SK-N-SH treated with all-trans-retinoic acid at 6 μM for 48 hours (cell line): ENCODE measurements around the gene TUBGCP3.

Source experiments
- ATAC-seq: fragments of 200-7000 bp; cut with Tn5 transposase; 3 replicates; pipeline ENCODE4 v1.9.1; 2020; ENCODE audit warnings: mild to moderate bottlenecking, moderate library complexity
- ARNTL ChIP-seq: fragments of 450-650 bp; formaldehyde crosslinking; IDR thresholded peaks from 2 replicates; pipeline ENCODE4 v1.5.0; 2020; ENCODE audit warnings: low read depth, mild to moderate bottlenecking, moderate library complexity, borderline replicate concordance
- BACH2 ChIP-seq: fragments of 250-450 bp; sonication (Bioruptor Pico); IDR thresholded peaks from 2 replicates; pipeline ENCODE4 v1.9.0; 2021; ENCODE audit warnings: mild to moderate bottlenecking, borderline replicate concordance
- CREB5 ChIP-seq: fragments of 250-450 bp; sonication (Bioruptor Pico); IDR thresholded peaks from 2 replicates; pipeline ENCODE4 v1.5.1; 2020; ENCODE audit warnings: low read depth, mild to moderate bottlenecking, moderate library complexity
- CSDC2 ChIP-seq: fragments of 250-450 bp; sonication (Bioruptor Pico); IDR thresholded peaks from 2 replicates; pipeline ENCODE4 v1.5.0; 2020; ENCODE audit warnings: mild to moderate bottlenecking, moderate library complexity
- ESRRG ChIP-seq: fragments of 250-450 bp; sonication (Bioruptor Pico); IDR thresholded peaks from 2 replicates; pipeline ENCODE4 v1.6.1; 2021; ENCODE audit warnings: mild to moderate bottlenecking
- GLIS3 ChIP-seq: fragments of 250-450 bp; sonication (Bioruptor Pico); IDR thresholded peaks from 2 replicates; pipeline ENCODE4 v1.5.0; 2020; ENCODE audit warnings: mild to moderate bottlenecking, moderate library complexity
- ISL1 ChIP-seq: fragments of 250-450 bp; sonication (Bioruptor Pico); IDR thresholded peaks from 2 replicates; pipeline ENCODE4 v2.1.2; 2022; ENCODE audit warnings: mild to moderate bottlenecking, moderate library complexity
- OSR1 ChIP-seq: fragments of 250-450 bp; sonication (Bioruptor Pico); IDR thresholded peaks from 2 replicates; pipeline ENCODE4 v1.8.0; 2022; ENCODE audit warnings: moderate library complexity, mild to moderate bottlenecking, inconsistent platforms
- RARB ChIP-seq: fragments of 250-450 bp; sonication (Bioruptor Pico); IDR thresholded peaks from 2 replicates; pipeline ENCODE4 v1.8.0; 2021; ENCODE audit warnings: mild to moderate bottlenecking, moderate library complexity
- SNAI2 ChIP-seq: fragments of 250-450 bp; sonication (Bioruptor Pico); IDR thresholded peaks from 2 replicates; pipeline ENCODE4 v1.5.0; 2020; ENCODE audit warnings: mild to moderate bottlenecking, moderate library complexity
- TCF4 ChIP-seq: fragments of 250-450 bp; sonication (Bioruptor Pico); IDR thresholded peaks from 2 replicates; pipeline ENCODE4 v1.8.0; 2021; ENCODE audit warnings: mild to moderate bottlenecking, moderate library complexity, borderline replicate concordance
- TOX ChIP-seq: fragments of 250-450 bp; sonication (Bioruptor Pico); IDR thresholded peaks from 2 replicates; pipeline ENCODE4 v1.8.0; 2021; ENCODE audit warnings: mild to moderate bottlenecking, moderate library complexity, borderline replicate concordance
- TSHZ2 ChIP-seq: fragments of 250-450 bp; sonication (Bioruptor Pico); IDR thresholded peaks from 2 replicates; pipeline ENCODE4 v1.5.0; 2020; ENCODE audit warnings: mild to moderate bottlenecking, moderate library complexity
- ZC3H10 ChIP-seq: fragments of 250-450 bp; sonication (Bioruptor Pico); IDR thresholded peaks from 2 replicates; pipeline ENCODE4 v1.5.1; 2021; ENCODE audit warnings: mild to moderate bottlenecking, moderate library complexity
- ZFP30 ChIP-seq: fragments of 450-650 bp; formaldehyde crosslinking; IDR thresholded peaks from 2 replicates; pipeline ENCODE4 v1.5.0; 2022; ENCODE audit warnings: mild to moderate bottlenecking, moderate library complexity
- ZNF565 ChIP-seq: fragments of 450-650 bp; formaldehyde crosslinking; conservative IDR thresholded peaks from 2 replicates; pipeline ENCODE4 v1.5.0; 2020; ENCODE audit warnings: low read depth, mild to moderate bottlenecking, moderate library complexity
- ZNF70 ChIP-seq: fragments of 450-650 bp; formaldehyde crosslinking; IDR thresholded peaks from 2 replicates; pipeline ENCODE4 v1.5.0; 2020; ENCODE audit warnings: mild to moderate bottlenecking, moderate library complexity
- ZNF8 ChIP-seq: fragments of 450-650 bp; formaldehyde crosslinking; IDR thresholded peaks from 2 replicates; pipeline ENCODE4 v1.5.0; 2020; ENCODE audit warnings: mild to moderate bottlenecking, moderate library complexity
- TF ChIP-seq, protein P1 (sequence below): fragments of 250-450 bp; sonication (Bioruptor Pico); IDR thresholded peaks from 2 replicates; pipeline ENCODE4 v1.8.0; 2021; ENCODE audit warnings: low read depth, mild to moderate bottlenecking, moderate library complexity, borderline replicate concordance
- TF ChIP-seq, protein P2 (sequence below): fragments of 250-450 bp; sonication (Bioruptor Pico); IDR thresholded peaks from 2 replicates; pipeline ENCODE4 v1.8.0; 2020; ENCODE audit warnings: mild to moderate bottlenecking, moderate library complexity, borderline replicate concordance
- TF ChIP-seq, protein P3 (sequence below): fragments of 250-450 bp; sonication (Bioruptor Pico); IDR thresholded peaks from 2 replicates; pipeline ENCODE4 v1.5.1; 2021; ENCODE audit warnings: mild to moderate bottlenecking, moderate library complexity

TUBGCP3 gene

GRCh38 chr13:112450118-112450903 is 137.6 kb downstream of the TUBGCP3 start (continued):
- TF ChIP-seq ZNF565 (CRISPR knock-in tag) (no peak), OSR1 (CRISPR knock-in tag) (no peak), ZNF70 (CRISPR knock-in tag) (no peak)

GRCh38 chr13:112449545-112449930 is 138.4 kb downstream of the TUBGCP3 start:
- TF ChIP-seq BACH2 (no peak), CSDC2 (CRISPR knock-in tag) (no peak), ARNTL (CRISPR knock-in tag) (no peak), ZFP30 (CRISPR knock-in tag) (no peak), ZNF70 (CRISPR knock-in tag) (no peak), ZNF8 (no peak), CREB5 (CRISPR knock-in tag) (no peak), ESRRG (no peak), ISL1 (CRISPR knock-in tag) (no peak), SNAI2 (CRISPR knock-in tag) (no peak)
- TF ChIP-seq, protein P1, sequence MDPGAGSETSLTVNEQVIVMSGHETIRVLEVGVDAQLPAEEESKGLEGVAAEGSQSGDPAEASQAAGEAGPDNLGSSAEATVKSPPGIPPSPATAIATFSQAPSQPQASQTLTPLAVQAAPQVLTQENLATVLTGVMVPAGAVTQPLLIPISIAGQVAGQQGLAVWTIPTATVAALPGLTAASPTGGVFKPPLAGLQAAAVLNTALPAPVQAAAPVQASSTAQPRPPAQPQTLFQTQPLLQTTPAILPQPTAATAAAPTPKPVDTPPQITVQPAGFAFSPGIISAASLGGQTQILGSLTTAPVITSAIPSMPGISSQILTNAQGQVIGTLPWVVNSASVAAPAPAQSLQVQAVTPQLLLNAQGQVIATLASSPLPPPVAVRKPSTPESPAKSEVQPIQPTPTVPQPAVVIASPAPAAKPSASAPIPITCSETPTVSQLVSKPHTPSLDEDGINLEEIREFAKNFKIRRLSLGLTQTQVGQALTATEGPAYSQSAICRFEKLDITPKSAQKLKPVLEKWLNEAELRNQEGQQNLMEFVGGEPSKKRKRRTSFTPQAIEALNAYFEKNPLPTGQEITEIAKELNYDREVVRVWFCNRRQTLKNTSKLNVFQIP (CRISPR knock-in tag) = no peak
- TF ChIP-seq, protein P2, sequence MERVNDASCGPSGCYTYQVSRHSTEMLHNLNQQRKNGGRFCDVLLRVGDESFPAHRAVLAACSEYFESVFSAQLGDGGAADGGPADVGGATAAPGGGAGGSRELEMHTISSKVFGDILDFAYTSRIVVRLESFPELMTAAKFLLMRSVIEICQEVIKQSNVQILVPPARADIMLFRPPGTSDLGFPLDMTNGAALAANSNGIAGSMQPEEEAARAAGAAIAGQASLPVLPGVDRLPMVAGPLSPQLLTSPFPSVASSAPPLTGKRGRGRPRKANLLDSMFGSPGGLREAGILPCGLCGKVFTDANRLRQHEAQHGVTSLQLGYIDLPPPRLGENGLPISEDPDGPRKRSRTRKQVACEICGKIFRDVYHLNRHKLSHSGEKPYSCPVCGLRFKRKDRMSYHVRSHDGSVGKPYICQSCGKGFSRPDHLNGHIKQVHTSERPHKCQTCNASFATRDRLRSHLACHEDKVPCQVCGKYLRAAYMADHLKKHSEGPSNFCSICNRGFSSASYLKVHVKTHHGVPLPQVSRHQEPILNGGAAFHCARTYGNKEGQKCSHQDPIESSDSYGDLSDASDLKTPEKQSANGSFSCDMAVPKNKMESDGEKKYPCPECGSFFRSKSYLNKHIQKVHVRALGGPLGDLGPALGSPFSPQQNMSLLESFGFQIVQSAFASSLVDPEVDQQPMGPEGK (CRISPR knock-in tag) = no peak
- TF ChIP-seq, protein P3, sequence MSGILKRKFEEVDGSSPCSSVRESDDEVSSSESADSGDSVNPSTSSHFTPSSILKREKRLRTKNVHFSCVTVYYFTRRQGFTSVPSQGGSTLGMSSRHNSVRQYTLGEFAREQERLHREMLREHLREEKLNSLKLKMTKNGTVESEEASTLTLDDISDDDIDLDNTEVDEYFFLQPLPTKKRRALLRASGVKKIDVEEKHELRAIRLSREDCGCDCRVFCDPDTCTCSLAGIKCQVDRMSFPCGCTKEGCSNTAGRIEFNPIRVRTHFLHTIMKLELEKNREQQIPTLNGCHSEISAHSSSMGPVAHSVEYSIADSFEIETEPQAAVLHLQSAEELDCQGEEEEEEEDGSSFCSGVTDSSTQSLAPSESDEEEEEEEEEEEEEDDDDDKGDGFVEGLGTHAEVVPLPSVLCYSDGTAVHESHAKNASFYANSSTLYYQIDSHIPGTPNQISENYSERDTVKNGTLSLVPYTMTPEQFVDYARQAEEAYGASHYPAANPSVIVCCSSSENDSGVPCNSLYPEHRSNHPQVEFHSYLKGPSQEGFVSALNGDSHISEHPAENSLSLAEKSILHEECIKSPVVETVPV (CRISPR knock-in tag) = no peak
- ATAC-seq = no peak

GRCh38 chr13:112448621-112449544 is 139.1 kb downstream of the TUBGCP3 start:
- ATAC-seq = no peak
- no peak for TF ChIP-seq SNAI2 (CRISPR knock-in tag)
- TF ChIP-seq, all 23 proteins: peak for 0

GRCh38 chr13:112447761-112448603 is 140.0 kb downstream of the TUBGCP3 start:
- ATAC-seq = no peak
- TF ChIP-seq GLIS3 (CRISPR knock-in tag) (no peak), ARNTL (CRISPR knock-in tag) (no peak), TSHZ2 (CRISPR knock-in tag) (no peak), ISL1 (CRISPR knock-in tag) (no peak), RARB (CRISPR knock-in tag) (no peak), TOX (CRISPR knock-in tag) (no peak), TCF4 (no peak), OSR1 (CRISPR knock-in tag) (no peak), ZFP30 (CRISPR knock-in tag) (no peak), SNAI2 (CRISPR knock-in tag) (no peak), ZNF8 (no peak), ZC3H10 (no peak)
- TF ChIP-seq, protein P1 (CRISPR knock-in tag) = no peak
